DMS79 treated with DMSO at 0.1 percent for 48 hours (cell line): ENCODE results near the gene TPCN2.
A peak's percentile ranks its signal among the peaks of the same experiment; 100 is the strongest.

Experiments
- DNase-seq: peaks from one replicate; lab custom pipeline; 2025; lab: John Stamatoyannopoulos, UW

TPCN2 gene

GRCh38 chr11:69094915-69095290 is 46.2 kb downstream of the TPCN2 start:
- DNase-seq = no peak

- DNase-seq = no peak
Measured at GRCh38 chr11:69095300-69095699, 46.6 kb downstream of the TPCN2 start.

- no peak for DNase-seq
Measured at GRCh38 chr11:69096473-69096872, 47.7 kb downstream of the TPCN2 start.

GRCh38 chr11:69097263-69097662 is 48.5 kb downstream of the TPCN2 start:
- DNase-seq = no peak

- no peak for DNase-seq
Measured at GRCh38 chr11:69099180-69099579, 50.4 kb downstream of the TPCN2 start.

GRCh38 chr11:69100454-69101114 is 51.9 kb downstream of the TPCN2 start:
- DNase-seq = no peak

- DNase-seq = peak; percentile 85
Measured at GRCh38 chr11:69101115-69101791, 52.5 kb downstream of the TPCN2 start.

GRCh38 chr11:69101792-69102695 is 53.3 kb downstream of the TPCN2 start:
- no peak for DNase-seq

- DNase-seq = no peak
Measured at GRCh38 chr11:69102732-69103615, 54.2 kb downstream of the TPCN2 start.

GRCh38 chr11:69104212-69104855 is 55.6 kb downstream of the TPCN2 start:
- no peak for DNase-seq

GRCh38 chr11:69104856-69105395 is 56.2 kb downstream of the TPCN2 start:
- no peak for DNase-seq

- DNase-seq = peak; percentile 5
Measured at GRCh38 chr11:69105461-69106030, 56.8 kb downstream of the TPCN2 start.

GRCh38 chr11:69106031-69106811 is 57.5 kb downstream of the TPCN2 start:
- DNase-seq = no peak

- DNase-seq = no peak
Measured at GRCh38 chr11:69107413-69107812, 58.7 kb downstream of the TPCN2 start.

GRCh38 chr11:69108030-69108429 is 59.3 kb downstream of the TPCN2 start:
- DNase-seq = no peak

GRCh38 chr11:69108559-69108958 is 59.8 kb downstream of the TPCN2 start:
- no peak for DNase-seq

- no peak for DNase-seq
Measured at GRCh38 chr11:69109101-69109500, 60.4 kb downstream of the TPCN2 start.

GRCh38 chr11:69110451-69110850 is 61.7 kb downstream of the TPCN2 start:
- DNase-seq = no peak

- DNase-seq = no peak
Measured at GRCh38 chr11:69111624-69112542, 63.2 kb downstream of the TPCN2 start.
